Heart right ventricle (tissue), 16 donors: ENCODE results near the gene GLP1R. TPM values are rescaled to one million over a fixed set of nuclear protein-coding genes. Genes with fewer than 3 reads are reported as not detected.

Source experiments
- ATAC-seq, 8 donors: fragments of 200-7000 bp; cut with Tn5 transposase; one replicate each; pipeline ENCODE4 v1.9.1; 2020; ENCODE audit warnings: mild to moderate bottlenecking in 8 of 8, moderate library complexity in 8 of 8, moderate number of reproducible peaks in 1 of 8
- DNase-seq, 2 donors: peaks; one replicate each; pipeline ENCODE4 v3.0.0-alpha.2; 2020
- H3K27ac ChIP-seq, 10 donors: fragments of 200-600 bp; sonication (generic) in 2 of 10; one replicate each; pipeline versions ENCODE4 v1.5.0 to v1.8.0; 2020 to 2022; ENCODE audit warnings: mild to moderate bottlenecking in 3 of 10
- H3K27me3 ChIP-seq, 7 donors: fragments of 200-600 bp; one replicate each; pipeline ENCODE4 v1.8.0; 2021 to 2022; ENCODE audit warnings: mild to moderate bottlenecking in 2 of 7
- H3K36me3 ChIP-seq, 9 donors: fragments of 200-600 bp; sonication (generic) in 1 of 9; one replicate each; pipeline versions ENCODE4 v1.5.0 to v1.8.0; 2020 to 2022; ENCODE audit warnings: mild to moderate bottlenecking in 2 of 9
- H3K4me1 ChIP-seq, 9 donors: fragments of 200-600 bp; sonication (generic) in 1 of 9; one replicate each; pipeline versions ENCODE4 v1.5.0 to v1.8.0; 2020 to 2022; ENCODE audit warnings: mild to moderate bottlenecking in 4 of 9
- H3K4me3 ChIP-seq, 10 donors: fragments of 200-600 bp; sonication (generic) in 2 of 10; one replicate each; pipeline versions ENCODE4 v1.5.0 to v1.8.0; 2020 to 2022; ENCODE audit warnings: mild to moderate bottlenecking in 7 of 10, moderate library complexity in 2 of 10
- H3K9me3 ChIP-seq, 11 donors: fragments of 200-600 bp in 10 of 11; sonication (generic) in 2 of 11; one replicate each; pipeline versions ENCODE4 v1.5.0 to v1.8.0; 2013 to 2022; ENCODE audit warnings: mild to moderate bottlenecking in 2 of 11, control low read depth in 1 of 11, moderate library complexity in 1 of 11
- CTCF ChIP-seq, 9 donors: fragments of 200-600 bp; sonication (generic) in 2 of 9; IDR thresholded peaks; one replicate each; pipeline versions ENCODE4 v1.5.0 to v1.8.0; 2021 to 2022; ENCODE audit warnings: antibody characterized with exemption in 9 of 9, mild to moderate bottlenecking in 5 of 9, moderate library complexity in 1 of 9
- WGBS, 2 donors: extraction: QIAGEN DNeasy Blood & Tissue Kit; methylation state at CpG; one replicate each; pipeline ENCODE4 v1.1.7; 2013; ENCODE audit warnings: inconsistent platforms in 1 of 2; 5-methylcytosine and 5-hydroxymethylcytosine counted together
- intact Hi-C, 10 donors: fragments of 100-400 bp; cut with DNase I; formaldehyde crosslinking; loops; one replicate each; pipeline versions ENCODE4 v1.11.1 to v1.14.2; 2022
- polyA plus RNA-seq, 2 donors: library from polyadenylated mRNA; stranded (reverse); fragments of 200-250 nt; gene quantifications; one replicate each; pipeline ENCODE4 v1.2.3, GENCODE V29; 2013
- total RNA-seq, 10 donors: library from RNA; stranded (reverse); fragmentation: NEBNext Ultra II Directional in 3 of 10; extraction: Animal tissue kit (Norgen Biotek cat#: 25700) in 3 of 10; gene quantifications; one replicate each; pipeline versions ENCODE4 v1.2.1 to v1.2.4, GENCODE V29; 2021 to 2023
- donor health status: Arrhythmogenic right ventricular cardiomyopathy.
- donor health status: ischemic (EF 13 %, LVEDD 7.1; RV severe dilation, severe dysfunction).
- donor health status: healthy with polysubstance abuse.
- donor health status: DM: no; HTN: yes; CAD: no.
- donor health status: DM: no; HTN: no; CAD: no.
- donor health status: ischemic (EF 25% LVEDD 6.9; RV normal size, moderate dysfunction).
- donor health status: ischemic (EF 25% LVEDD 5.7; RV mildly dilated, moderate dysfunction).
- donor health status: healthy.
- donor health status: DM: yes; HTN: yes; CAD: no.
- donor health status: Ischemic cardiomyopathy.
- donor health status: ischemic (EF 35%, LVEDD 5.7; RV mildly dilated, moderate dysfunction).
- donor health status: nonischemic (EF 11% LVEDD 7.7; RV severe dilation, severe dysfunction).
- donor health status: DM: yes; HTN: yes; CAD: no.
- donor health status: PGD.
- donor health status: ischemic (EF 29% LVEDD 5.4; RV normal size, mild dysfunction).
- donor health status: nonischemic (EF 23%, LVEDD 6.1; RV moderate dilation, normal function).

GLP1R gene
- total and polyA plus RNA-seq, 12 donors, result 0.39 to 5.9 (median 1.8) TPM

DNA sequence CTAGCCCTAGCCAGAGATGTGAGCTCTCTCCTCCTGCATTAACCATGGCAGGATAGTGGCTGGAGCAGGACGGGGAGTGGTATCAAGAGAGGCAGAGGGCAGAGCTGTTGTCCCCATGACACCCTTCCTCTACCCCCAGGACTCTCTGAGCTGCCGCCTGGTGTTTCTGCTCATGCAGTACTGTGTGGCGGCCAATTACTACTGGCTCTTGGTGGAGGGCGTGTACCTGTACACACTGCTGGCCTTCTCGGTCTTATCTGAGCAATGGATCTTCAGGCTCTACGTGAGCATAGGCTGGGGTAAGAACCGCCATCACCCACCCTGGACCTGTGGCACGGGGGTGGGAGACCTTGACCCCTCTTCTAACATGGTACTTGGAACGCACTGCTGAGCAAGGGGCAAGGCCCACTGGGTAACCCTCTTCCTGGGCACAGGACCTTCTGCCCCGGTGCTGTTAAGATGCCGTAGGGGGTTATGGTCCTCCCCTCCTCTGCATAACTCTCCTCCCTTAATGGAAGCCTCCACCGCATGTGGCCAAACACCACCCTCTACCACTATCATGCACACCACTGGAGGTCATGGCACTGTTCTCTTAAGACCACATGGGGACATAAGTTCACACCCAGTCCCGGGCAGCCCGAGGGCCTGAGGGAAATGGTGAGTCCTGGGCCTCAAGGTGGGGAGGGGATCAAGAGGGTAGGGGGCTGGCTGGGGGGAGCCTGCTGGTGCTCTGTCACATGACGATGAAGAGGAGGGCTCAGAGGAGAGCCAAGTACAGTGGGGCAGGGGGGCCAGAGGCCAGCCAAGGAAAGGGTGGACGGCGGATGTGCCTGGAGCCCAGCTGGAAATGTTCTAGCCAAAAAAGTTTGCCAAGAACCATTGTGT, 25.1 kb downstream of the GLP1R start:
- Histone ChIP-seq H3K4me3 (no peak overlapping the region), H3K36me3 (no peaks in the 10 kb centered on the region), H3K27ac (no peak overlapping the region), H3K27me3 (peaks cover 0 to 12% (median 0%) of the 10 kb centered on the region in 7 donors), H3K4me1 (no peaks in the 10 kb centered on the region), H3K9me3 (no peaks in the 10 kb centered on the region)
- ATAC-seq, result no peak
- WGBS, 2 donors, result 84 to 86% methylated on average over 17 of the region's 17 CpGs
- DNase-seq, result no peak
- no peak for TF ChIP-seq CTCF (IDR thresholded peaks at IDR 0.05)
- intact Hi-C loops, result no loop called here

- intact Hi-C loops, result no loop called here
- WGBS, 2 donors, result 83 to 89% methylated on average over 9 of the region's 9 CpGs
- Histone ChIP-seq H3K9me3 (no peaks in the 10 kb centered on the region), H3K27ac (no peak overlapping the region), H3K36me3 (no peaks in the 10 kb centered on the region), H3K4me1 (no peaks in the 10 kb centered on the region), H3K27me3 (peaks cover 0 to 11% (median 0%) of the 10 kb centered on the region in 7 donors), H3K4me3 (no peak overlapping the region)
- TF ChIP-seq CTCF (IDR thresholded peaks at IDR 0.05), result no peak
- no peak for DNase-seq
- no peak for ATAC-seq
These were observed 25.9 kb downstream of the GLP1R start for GRCh38 chr6:39074486-39074885.

DNA sequence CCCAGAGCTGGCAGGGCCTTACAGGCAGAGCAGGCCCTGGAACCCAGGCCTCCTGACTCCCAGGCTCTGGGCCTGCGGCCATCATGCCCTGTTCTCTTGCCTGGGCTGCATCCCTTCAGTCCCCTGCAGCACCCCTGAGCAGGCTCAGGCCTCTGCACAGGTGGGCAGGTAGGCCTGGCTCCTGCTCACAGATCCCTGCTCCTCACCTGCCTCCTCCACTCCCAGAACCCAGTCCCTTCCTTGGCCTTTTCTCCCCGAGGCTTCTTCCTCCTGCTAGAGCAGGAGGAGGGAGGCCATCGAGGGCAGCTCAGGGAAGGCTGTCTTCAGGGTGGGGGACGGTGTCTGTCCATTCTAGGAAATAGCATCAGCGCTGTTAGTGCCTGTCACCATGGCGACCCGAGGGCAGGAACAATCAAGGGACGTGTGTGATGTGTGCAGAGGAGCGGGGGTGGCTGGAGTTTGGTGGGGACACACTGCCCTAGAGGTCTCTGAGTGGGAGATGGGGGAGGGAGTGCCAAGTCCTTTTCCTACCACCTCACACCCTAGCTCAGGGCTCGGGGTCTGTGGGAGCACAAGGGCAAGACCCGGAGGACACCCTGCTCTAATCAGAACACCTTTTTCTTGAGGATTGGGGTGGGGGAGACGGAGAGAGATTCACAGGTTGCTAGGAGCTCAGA, 26.6 kb downstream of the GLP1R start:
- 52 to 66% methylated on average over 12 of the region's 12 CpGs for WGBS, 2 donors
- Histone ChIP-seq H3K36me3 (no peaks in the 10 kb centered on the region), H3K4me3 (no peak overlapping the region), H3K4me1 (no peaks in the 10 kb centered on the region), H3K9me3 (no peaks in the 10 kb centered on the region), H3K27me3 (peaks cover 0 to 7% (median 0%) of the 10 kb centered on the region in 7 donors), H3K27ac (no peak overlapping the region)
- ATAC-seq, result no peak
- intact Hi-C loops, result no loop called here
- DNase-seq, result no peak
- TF ChIP-seq CTCF (IDR thresholded peaks at IDR 0.05), result no peak

DNA sequence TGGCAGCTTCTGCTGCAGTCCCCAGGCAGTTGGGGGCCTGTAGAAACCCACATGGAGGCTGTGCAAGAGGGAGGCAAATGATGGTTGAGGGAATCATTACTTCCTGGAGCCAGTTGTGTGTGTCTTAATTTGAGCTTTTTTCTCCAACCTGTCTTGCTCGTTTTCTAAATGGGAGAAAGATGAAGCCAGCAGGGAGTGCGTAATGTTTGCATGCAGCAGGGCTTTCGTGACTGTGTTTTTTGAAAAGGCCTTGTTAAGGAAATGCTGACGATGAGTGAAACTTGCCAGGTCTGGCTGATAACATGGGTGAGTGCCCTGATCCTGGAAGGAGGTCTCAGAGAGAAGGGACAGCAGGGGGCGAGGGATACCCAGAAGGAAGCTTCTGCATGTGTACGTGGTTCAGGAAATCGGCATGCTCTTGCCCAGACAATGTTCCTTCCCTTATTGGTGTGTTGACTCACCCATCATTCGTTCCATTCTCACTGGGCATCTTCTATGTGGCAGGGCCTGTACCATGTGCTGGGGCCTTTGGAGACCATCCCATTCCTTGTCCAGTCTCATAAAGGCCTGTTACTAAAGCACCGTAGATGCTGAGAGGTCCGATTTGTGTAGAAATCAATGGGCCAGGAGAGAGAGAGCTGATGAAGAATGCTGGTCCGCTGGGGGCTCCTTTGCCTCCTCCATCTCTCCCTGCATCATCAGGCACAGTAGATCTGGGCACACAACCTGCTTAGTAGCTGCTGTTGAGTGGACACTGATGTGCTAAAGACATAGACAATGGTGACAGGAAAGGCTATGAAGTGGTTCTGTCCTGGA, 27.4 kb downstream of the GLP1R start:
- intact Hi-C loops, result no loop called here
- 62 to 73% methylated on average over 11 of the region's 11 CpGs for WGBS, 2 donors
- H3K4me3 ChIP-seq, result no peak overlapping the region
- H3K27ac ChIP-seq, result no peak overlapping the region
- no peak for TF ChIP-seq CTCF (IDR thresholded peaks at IDR 0.05)
- H3K4me1 ChIP-seq, result no peaks in the 10 kb centered on the region
- no peaks in the 10 kb centered on the region for H3K36me3 ChIP-seq
- H3K9me3 ChIP-seq, result no peaks in the 10 kb centered on the region
- DNase-seq, result no peak
- peaks cover 0 to 7% (median 0%) of the 10 kb centered on the region in 7 donors for H3K27me3 ChIP-seq
- no peak for ATAC-seq
